Activated T-cell treated with anti-CD3 and anti-CD28 coated beads, Interleukin-2, amount 50 U/mL, for 1 hour (primary cell): Measurements from ENCODE around the gene SPATA25.

Source experiments
- DNase-seq: peaks from one replicate; pipeline ENCODE4 v3.0.0-alpha.2; 2020

Gene SPATA25

GRCh38 chr20:45863543-45864470, 23.6 kb downstream of the SPATA25 start:
- DNase-seq: no peak

GRCh38 chr20:45861221-45862075, 26.0 kb downstream of the SPATA25 start:
- DNase-seq: no peak

GRCh38 chr20:45860560-45861220, 26.7 kb downstream of the SPATA25 start:
- no peak for DNase-seq

GRCh38 chr20:45859916-45860315, 27.5 kb downstream of the SPATA25 start:
- no peak for DNase-seq

GRCh38 chr20:45857882-45858216, 29.6 kb downstream of the SPATA25 start:
- no peak for DNase-seq

GRCh38 chr20:45857114-45857881, 30.1 kb downstream of the SPATA25 start, which contains the start of the genes ACOT8 and ZSWIM3:
Gene ACOT8 (minus strand): TSS chr20:45857392. CDS start chr20:45857315, 77 bp downstream.
Gene ZSWIM3 (plus strand): TSS chr20:45857614. CDS start chr20:45857826, 212 bp downstream.
- peak; percentile 78 for DNase-seq

GRCh38 chr20:45853484-45853883, 33.9 kb downstream of the SPATA25 start:
- DNase-seq: no peak

- no peak for DNase-seq
Measured at GRCh38 chr20:45852326-45852725, 35.1 kb downstream of the SPATA25 start.

- no peak for DNase-seq
Measured at GRCh38 chr20:45851501-45851900, 35.9 kb downstream of the SPATA25 start.

- no peak for DNase-seq
Measured at GRCh38 chr20:45850926-45851325, 36.5 kb downstream of the SPATA25 start.

GRCh38 chr20:45850238-45850637, 37.2 kb downstream of the SPATA25 start:
- DNase-seq: no peak

GRCh38 chr20:45848969-45849582, 38.3 kb downstream of the SPATA25 start:
- no peak for DNase-seq

GRCh38 chr20:45848421-45848820, 39.0 kb downstream of the SPATA25 start:
- DNase-seq: no peak

GRCh38 chr20:45845452-45845851, 42.0 kb downstream of the SPATA25 start:
- DNase-seq: no peak

GRCh38 chr20:45843506-45843905, 43.9 kb downstream of the SPATA25 start:
- DNase-seq: no peak

GRCh38 chr20:45842169-45842812, 45.1 kb downstream of the SPATA25 start:
- DNase-seq: no peak

- DNase-seq: no peak
Measured at GRCh38 chr20:45841407-45842129, 45.9 kb downstream of the SPATA25 start.

- DNase-seq: no peak
Measured at GRCh38 chr20:45840700-45841198, 46.7 kb downstream of the SPATA25 start.

GRCh38 chr20:45836841-45837240, 50.6 kb downstream of the SPATA25 start:
- DNase-seq: no peak
